SU-DHL-6 (cell line): ENCODE results near the gene CANT1.

Experiments used
- H2AFZ ChIP-seq: fragments of 200-600 bp; sonication (generic); 2 replicates; pipeline ENCODE4 v1.6.1; 2014; ENCODE audit warnings: low read depth, mild to moderate bottlenecking, moderate library complexity, mixed read lengths, antibody characterized with exemption, low read length; ENCODE audit not compliant: severe bottlenecking
- H3F3A ChIP-seq: fragments of 200-600 bp; shearing (Covaris generic); 2 replicates; pipeline ENCODE4 v1.6.0; 2016; ENCODE audit warnings: antibody characterized with exemption, mild to moderate bottlenecking; ENCODE audit not compliant: insufficient read depth
- H3K27ac ChIP-seq: fragments of 200-600 bp; sonication (generic); 2 replicates; pipeline ENCODE4 v1.5.1; 2016; ENCODE audit warnings: low read depth, mild to moderate bottlenecking, low read length, moderate library complexity, mixed read lengths
- H3K27me3 ChIP-seq: fragments of 200-600 bp; sonication (generic), shearing (Covaris generic); 2 replicates; pipeline ENCODE4 v1.6.0; 2014; ENCODE audit warnings: mild to moderate bottlenecking, low read length
- H3K36me3 ChIP-seq: fragments of 200-600 bp; sonication (generic); 2 replicates; pipeline ENCODE4 v1.6.1; 2014; ENCODE audit warnings: mild to moderate bottlenecking, low read length, mixed read lengths
- H3K4me2 ChIP-seq: fragments of 300-600, 200-600 bp; shearing (Covaris generic), sonication (generic); 2 replicates; pipeline ENCODE4 v1.6.0; 2014; ENCODE audit warnings: low read length, low read depth, mild to moderate bottlenecking; ENCODE audit not compliant: poor library complexity, severe bottlenecking
- H3K4me3 ChIP-seq: fragments of 200-600 bp; sonication (generic); 2 replicates; pipeline ENCODE4 v1.5.1; 2014; ENCODE audit warnings: antibody characterized with exemption, low read length, mild to moderate bottlenecking, mixed read lengths; ENCODE audit not compliant: insufficient read depth, poor library complexity, severe bottlenecking
- H3K79me2 ChIP-seq: fragments of 200-600 bp; sonication (generic); 2 replicates; pipeline ENCODE4 v1.6.1; 2014; ENCODE audit warnings: mild to moderate bottlenecking, low read length, moderate library complexity; ENCODE audit not compliant: insufficient read depth
- H3K9ac ChIP-seq: fragments of 200-600 bp; sonication (generic); 2 replicates; pipeline ENCODE4 v1.7.0; 2014; ENCODE audit warnings: mild to moderate bottlenecking, low read length
- H3K9me2 ChIP-seq: fragments of 200-600 bp; sonication (generic); replicated peaks from 2 replicates; pipeline ENCODE4 v1.6.1; 2014; ENCODE audit warnings: low read length; ENCODE audit not compliant: insufficient read depth
- H3K9me3 ChIP-seq: fragments of 200-600 bp; sonication (generic); 2 replicates; pipeline ENCODE4 v1.6.1; 2014; ENCODE audit warnings: low read length, mixed read lengths; ENCODE audit not compliant: insufficient read depth
- H4K20me1 ChIP-seq: fragments of 200-600 bp; sonication (generic); 2 replicates; pipeline ENCODE4 v1.6.1; 2014; ENCODE audit warnings: low read depth, mild to moderate bottlenecking, antibody characterized with exemption, low read length, moderate library complexity, mixed read lengths
- CTCF ChIP-seq: fragments of 200-600 bp; sonication (generic); IDR thresholded peaks from one replicate; pipeline ENCODE4 v1.5.1; 2017; ENCODE audit warnings: antibody characterized with exemption, mild to moderate bottlenecking, low read length, moderate library complexity; ENCODE audit not compliant: insufficient read depth, poor library complexity, severe bottlenecking
- EZH2phosphoT487 ChIP-seq: fragments of 200-600 bp; sonication (generic), shearing (Covaris generic); conservative IDR thresholded peaks from 2 replicates; pipeline ENCODE4 v1.6.1; 2018; ENCODE audit warnings: mild to moderate bottlenecking, antibody characterized with exemption, low read length, moderate library complexity, mixed read lengths

CANT1 gene

GRCh38 chr17:79009397-79010303 is at the start of gene CANT1:
CANT1 (minus strand) TSS chr17:79009764; CDS start chr17:78997622, 12,142 bp downstream.
- no peaks in the 10 kb centered on the region for H3K27me3 ChIP-seq
- H3F3A ChIP-seq = no peaks in the 10 kb centered on the region
- H3K9me2 ChIP-seq = no peaks in the 10 kb centered on the region
- peak within 1 kb of the TSS; percentile 95 for H2AFZ ChIP-seq
- peaks cover 34% of the 10 kb centered on the region for H3K79me2 ChIP-seq
- H3K4me2 ChIP-seq = peak within 1 kb of the TSS; percentile 90
- no peaks in the 10 kb centered on the region for H4K20me1 ChIP-seq
- no peaks in the 10 kb centered on the region for H3K36me3 ChIP-seq
- TF ChIP-seq CTCF = no peak
- no peak for TF ChIP-seq EZH2phosphoT487
- H3K9ac ChIP-seq = peak within 1 kb of the TSS; percentile 90
- H3K27ac ChIP-seq = peak within 1 kb of the TSS; percentile 67
- H3K9me3 ChIP-seq = peaks cover 5% of the 10 kb centered on the region; the same call in 1 of the 2 replicates
- H3K4me3 ChIP-seq = peak within 1 kb of the TSS; percentile 94

GRCh38 chr17:79057737-79058385 is 48.3 kb upstream of the CANT1 start:
- H3F3A ChIP-seq = no peaks in the 10 kb centered on the region
- no peaks in the 10 kb centered on the region for H4K20me1 ChIP-seq
- H3K9ac ChIP-seq = no peak overlapping the region
- H3K4me2 ChIP-seq = no peak overlapping the region
- no peaks in the 10 kb centered on the region for H3K79me2 ChIP-seq
- no peaks in the 10 kb centered on the region for H3K36me3 ChIP-seq
- H3K4me3 ChIP-seq = no peak overlapping the region
- H3K9me3 ChIP-seq = no peaks in the 10 kb centered on the region
- no peaks in the 10 kb centered on the region for H3K9me2 ChIP-seq
- H3K27me3 ChIP-seq = no peaks in the 10 kb centered on the region; the same call in 1 of the 2 replicates
- H3K27ac ChIP-seq = no peak overlapping the region
- H2AFZ ChIP-seq = no peak overlapping the region
- no peak for TF ChIP-seq CTCF
- TF ChIP-seq EZH2phosphoT487 = no peak

GRCh38 chr17:79055197-79055596 is 45.6 kb upstream of the CANT1 start:
- Histone ChIP-seq H3K36me3 (no peaks in the 10 kb centered on the region), H3K9ac (no peak overlapping the region), H4K20me1 (no peaks in the 10 kb centered on the region), H3K27me3 (no peaks in the 10 kb centered on the region; the same call in 1 of the 2 replicates), H3K9me2 (no peaks in the 10 kb centered on the region), H3K27ac (no peak overlapping the region), H3K4me2 (no peak overlapping the region), H3K9me3 (no peaks in the 10 kb centered on the region), H3K4me3 (no peak overlapping the region), H3F3A (no peaks in the 10 kb centered on the region), H2AFZ (no peak overlapping the region), H3K79me2 (no peaks in the 10 kb centered on the region)
- TF ChIP-seq EZH2phosphoT487 (no peak), CTCF (no peak)
